ENCODE measurements around the gene SMARCAL1. TPM values are rescaled to one million over a fixed set of nuclear protein-coding genes. Genes with fewer than 3 reads are reported as not detected.

SMARCAL1 gene
- total and polyA plus RNA-seq, 9 of the 15 experiments (the other 6 are each of a cell fraction or from before 2014, with no cell fraction given) = 8.2 to 27.9 (median 12.4) TPM

DNA sequence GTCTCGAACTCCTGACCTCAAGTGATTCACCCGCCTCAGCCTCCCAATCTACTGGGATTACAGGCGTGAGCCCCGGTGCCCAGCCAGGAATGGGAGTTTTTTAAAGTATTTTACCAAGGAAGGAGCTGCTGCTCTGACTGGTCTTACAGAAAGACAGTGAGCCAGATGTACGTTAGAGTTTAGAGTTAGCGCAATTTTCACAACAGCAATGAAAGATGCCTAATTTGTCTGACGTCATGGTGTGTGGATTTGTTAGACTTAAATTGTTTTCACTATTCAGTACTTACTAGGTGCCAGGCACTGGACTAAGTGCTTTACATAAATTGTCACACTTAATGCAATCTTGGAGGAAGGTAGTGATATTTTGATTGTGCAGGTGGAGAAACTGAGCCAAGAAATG is 74.0 kb downstream of the SMARCAL1 start:
- no TSS peak for BruUV-seq (replicated peaks)
- H4K20me1 ChIP-seq (replicated peaks; ENCODE audit: control insufficient read depth, insufficient read depth, low read length) = no peaks in the 10 kb centered on the region
- H3K79me2 ChIP-seq (ENCODE audit: control insufficient read depth, insufficient read depth, low read length) = no peaks in the 10 kb centered on the region
- intact Hi-C loops (cut with micrococcal nuclease) = no loop called here
- no peak overlapping the region for H2AFZ ChIP-seq (ENCODE audit: low read depth, low read length)
- FAIRE-seq (no peak), ATAC-seq (no peak), DNase-seq (ENCODE audit: extremely low read depth in 1 of 4, low spot score in 3 of 4) (no peak)
- H3K4me2 ChIP-seq (ENCODE audit: insufficient read depth, low read length) = no peak overlapping the region
- in situ Hi-C loops (cut with MboI) = no loop called here
- WGBS (ENCODE audit: insufficient coverage, low coverage, missing lambda C conversion rate) = 65% methylated on average over 7 of the region's 7 CpGs
- no peaks in the 10 kb centered on the region for H3K9me3 ChIP-seq (replicated peaks; ENCODE audit: control insufficient read depth, insufficient read depth, low read depth, low read length)
- H3K27ac ChIP-seq (ENCODE audit: extremely low read depth, low read depth, low read length) = no peak overlapping the region
- CTCF ChIA-PET (ENCODE audit: low intra/inter-chr PET ratio) = no interaction called here
- H3K9me1 ChIP-seq (ENCODE audit: control insufficient read depth, insufficient read depth, low read length) = no peaks in the 10 kb centered on the region
- POLR2A ChIA-PET = interaction anchor here (0.6 to 4.3 kb wide), 2 partner anchors 12 to 1057 kb away, joined by 4 to 18 read pairs; partner anchors contain the start of gene RPL37A
- no peak overlapping the region for H3K4me3 ChIP-seq
- H3K27me3 ChIP-seq (ENCODE audit: control insufficient read depth in 2 of 2, insufficient read depth in 2 of 2, low read length in 2 of 2) = no peaks in the 10 kb centered on the region
- peaks cover 10% of the 10 kb centered on the region; the same call in 1 of the 3 replicates for H3K36me3 ChIP-seq (ENCODE audit: control insufficient read depth, insufficient read depth, low read length)
- no peaks in the 10 kb centered on the region; a peak in 2 of 5 replicates for H3K4me1 ChIP-seq (replicated peaks in 1 of 2; ENCODE audit: control insufficient read depth in 2 of 2, insufficient read depth in 2 of 2, low read length in 2 of 2)
- no peak overlapping the region for H3K9ac ChIP-seq (ENCODE audit: insufficient read depth in 1 of 2, low read depth in 2 of 2, low read length in 2 of 2)
- TF ChIP-seq ZNF589 (CRISPR knock-in tag; IDR thresholded peaks at IDR 0.05; ENCODE audit: low read depth) (no peak), ELF1 (tag; IDR thresholded peaks at IDR 0.05) (no peak), IRF1 (CRISPR knock-in tag; IDR thresholded peaks at IDR 0.05; ENCODE audit: borderline replicate concordance) (no peak), ZBTB40 (IDR thresholded peaks at IDR 0.05) (no peak), ZBTB40 (CRISPR knock-in tag; IDR thresholded peaks at IDR 0.05) (no peak), EWSR1 (IDR thresholded peaks at IDR 0.05; ENCODE audit: borderline replicate concordance, low read depth, partially characterized antibody) (no peak), STAG1 (CRISPR knock-in tag; IDR thresholded peaks at IDR 0.05; ENCODE audit: borderline replicate concordance) (no peak)
- TF ChIP-seq, protein P1, sequence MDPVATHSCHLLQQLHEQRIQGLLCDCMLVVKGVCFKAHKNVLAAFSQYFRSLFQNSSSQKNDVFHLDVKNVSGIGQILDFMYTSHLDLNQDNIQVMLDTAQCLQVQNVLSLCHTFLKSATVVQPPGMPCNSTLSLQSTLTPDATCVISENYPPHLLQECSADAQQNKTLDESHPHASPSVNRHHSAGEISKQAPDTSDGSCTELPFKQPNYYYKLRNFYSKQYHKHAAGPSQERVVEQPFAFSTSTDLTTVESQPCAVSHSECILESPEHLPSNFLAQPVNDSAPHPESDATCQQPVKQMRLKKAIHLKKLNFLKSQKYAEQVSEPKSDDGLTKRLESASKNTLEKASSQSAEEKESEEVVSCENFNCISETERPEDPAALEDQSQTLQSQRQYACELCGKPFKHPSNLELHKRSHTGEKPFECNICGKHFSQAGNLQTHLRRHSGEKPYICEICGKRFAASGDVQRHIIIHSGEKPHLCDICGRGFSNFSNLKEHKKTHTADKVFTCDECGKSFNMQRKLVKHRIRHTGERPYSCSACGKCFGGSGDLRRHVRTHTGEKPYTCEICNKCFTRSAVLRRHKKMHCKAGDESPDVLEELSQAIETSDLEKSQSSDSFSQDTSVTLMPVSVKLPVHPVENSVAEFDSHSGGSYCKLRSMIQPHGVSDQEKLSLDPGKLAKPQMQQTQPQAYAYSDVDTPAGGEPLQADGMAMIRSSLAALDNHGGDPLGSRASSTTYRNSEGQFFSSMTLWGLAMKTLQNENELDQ (CRISPR knock-in tag; IDR thresholded peaks at IDR 0.05; ENCODE audit: borderline replicate concordance) = no peak

Data from K562 (cell line).